Subcutaneous abdominal adipose tissue (tissue), 5 donors: ENCODE data around the gene SAMD4A.

Experiments
- H3K27ac ChIP-seq: one replicate; pipeline ENCODE4 v1.7.0; 2013; ENCODE audit warnings: low read depth, mild to moderate bottlenecking, inconsistent platforms, low read length, moderate library complexity
- H3K27me3 ChIP-seq, 5 donors: one replicate each; pipeline ENCODE4 v1.7.0; 2013; ENCODE audit warnings: low read length in 5 of 5, inconsistent platforms in 1 of 5; ENCODE audit not compliant: control insufficient read depth in 5 of 5, insufficient read depth in 4 of 5
- H3K36me3 ChIP-seq, 5 donors: one replicate each; pipeline ENCODE4 v1.7.0; 2013; ENCODE audit warnings: low read length in 5 of 5; ENCODE audit not compliant: control insufficient read depth in 5 of 5, insufficient read depth in 5 of 5
- H3K4me1 ChIP-seq, 5 donors: one replicate each; pipeline ENCODE4 v1.7.0; 2013; ENCODE audit warnings: low read length in 5 of 5, mild to moderate bottlenecking in 3 of 5, moderate library complexity in 1 of 5; ENCODE audit not compliant: control insufficient read depth in 5 of 5, insufficient read depth in 5 of 5
- H3K4me3 ChIP-seq, 5 donors: one replicate each; pipeline ENCODE4 v1.7.0; 2013; ENCODE audit warnings: low read length in 5 of 5, low read depth in 1 of 5
- H3K9ac ChIP-seq, 5 donors: one replicate each; pipeline ENCODE4 v1.7.0; 2013; ENCODE audit warnings: low read length in 5 of 5, mild to moderate bottlenecking in 4 of 5, moderate library complexity in 3 of 5
- H3K9me3 ChIP-seq, 5 donors: one replicate each; pipeline ENCODE4 v1.7.0; 2013; ENCODE audit warnings: low read length in 5 of 5; ENCODE audit not compliant: control insufficient read depth in 5 of 5
- donor health status: healthy.
- donor health status: healthy.
- donor health status: healthy.
- donor health status: healthy.
- donor health status: healthy.

Gene SAMD4A

GRCh38 chr14:54776361-54777001 is 209.6 kb downstream of the SAMD4A start:
- H3K9me3 ChIP-seq, result no peaks in the 10 kb centered on the region
- H3K9ac ChIP-seq, result no peak overlapping the region
- peaks cover 4 to 39% (median 22%) of the 10 kb centered on the region in 5 donors for H3K4me1 ChIP-seq
- H3K4me3 ChIP-seq, result no peak overlapping the region
- peaks cover 3 to 68% (median 37%) of the 10 kb centered on the region in 5 donors for H3K36me3 ChIP-seq
- no peak overlapping the region for H3K27ac ChIP-seq
- H3K27me3 ChIP-seq, result no peaks in the 10 kb centered on the region

GRCh38 chr14:54777395-54777794 is 210.5 kb downstream of the SAMD4A start:
- Histone ChIP-seq H3K27ac (no peak overlapping the region), H3K9ac (no peak overlapping the region), H3K36me3 (peaks cover 3 to 73% (median 41%) of the 10 kb centered on the region in 5 donors), H3K27me3 (no peaks in the 10 kb centered on the region), H3K4me1 (peaks cover 4 to 34% (median 19%) of the 10 kb centered on the region in 5 donors), H3K9me3 (no peaks in the 10 kb centered on the region), H3K4me3 (no peak overlapping the region)

- Histone ChIP-seq H3K9me3 (no peaks in the 10 kb centered on the region), H3K9ac (no peak overlapping the region), H3K4me1 (peaks cover 2 to 31% (median 12%) of the 10 kb centered on the region in 5 donors), H3K36me3 (peaks cover 3 to 86% (median 45%) of the 10 kb centered on the region in 5 donors), H3K4me3 (no peak overlapping the region), H3K27me3 (no peaks in the 10 kb centered on the region), H3K27ac (no peak overlapping the region)
Observed at GRCh38 chr14:54778618-54779345, 211.9 kb downstream of the SAMD4A start.

- H3K4me1 ChIP-seq, result peaks cover 2 to 28% (median 11%) of the 10 kb centered on the region in 5 donors
- no peak overlapping the region for H3K27ac ChIP-seq
- peaks cover 3 to 97% (median 57%) of the 10 kb centered on the region in 5 donors for H3K36me3 ChIP-seq
- H3K9ac ChIP-seq, result no peak overlapping the region
- H3K4me3 ChIP-seq, result no peak overlapping the region
- no peaks in the 10 kb centered on the region for H3K9me3 ChIP-seq
- no peaks in the 10 kb centered on the region for H3K27me3 ChIP-seq
Observed at GRCh38 chr14:54781080-54781479, 214.2 kb downstream of the SAMD4A start.

GRCh38 chr14:54781961-54782750 is 215.2 kb downstream of the SAMD4A start:
- Histone ChIP-seq H3K36me3 (peaks cover 0 to 97% (median 62%) of the 10 kb centered on the region in 5 donors), H3K27ac (no peak overlapping the region), H3K4me1 (peaks cover 2 to 19% (median 6%) of the 10 kb centered on the region in 5 donors)

GRCh38 chr14:54782751-54783659 is 216.1 kb downstream of the SAMD4A start:
- H3K36me3 ChIP-seq, result peaks cover 0 to 98% (median 69%) of the 10 kb centered on the region in 5 donors
- no peak overlapping the region for H3K9ac ChIP-seq
- no peak overlapping the region for H3K27ac ChIP-seq
- no peaks in the 10 kb centered on the region for H3K27me3 ChIP-seq
- peaks cover 2 to 18% (median 6%) of the 10 kb centered on the region in 5 donors for H3K4me1 ChIP-seq
- H3K9me3 ChIP-seq, result no peaks in the 10 kb centered on the region
- H3K4me3 ChIP-seq, result no peak overlapping the region

More at GRCh38 chr14:54781961-54782750, 215.2 kb downstream of the SAMD4A start:
- Histone ChIP-seq H3K27me3 (no peaks in the 10 kb centered on the region), H3K9ac (no peak overlapping the region), H3K4me3 (no peak overlapping the region), H3K9me3 (no peaks in the 10 kb centered on the region)

GRCh38 chr14:54783660-54784015 is 216.7 kb downstream of the SAMD4A start:
- Histone ChIP-seq H3K4me3 (no peak overlapping the region), H3K27me3 (no peaks in the 10 kb centered on the region), H3K9ac (no peak overlapping the region), H3K9me3 (no peaks in the 10 kb centered on the region), H3K36me3 (peaks cover 0 to 98% (median 71%) of the 10 kb centered on the region in 5 donors), H3K27ac (no peak overlapping the region), H3K4me1 (peaks cover 0 to 16% (median 6%) of the 10 kb centered on the region in 5 donors)

- H3K4me3 ChIP-seq, result no peak overlapping the region
- H3K27ac ChIP-seq, result no peak overlapping the region
- H3K9me3 ChIP-seq, result no peaks in the 10 kb centered on the region
- H3K4me1 ChIP-seq, result peaks cover 0 to 12% (median 6%) of the 10 kb centered on the region in 5 donors
- H3K27me3 ChIP-seq, result no peaks in the 10 kb centered on the region
- peaks cover 0 to 98% (median 75%) of the 10 kb centered on the region in 5 donors for H3K36me3 ChIP-seq
- H3K9ac ChIP-seq, result no peak overlapping the region
Observed at GRCh38 chr14:54784060-54784459, 217.1 kb downstream of the SAMD4A start.

- peaks cover 0 to 98% (median 76%) of the 10 kb centered on the region in 5 donors for H3K36me3 ChIP-seq
Observed at GRCh38 chr14:54784657-54785056, 217.7 kb downstream of the SAMD4A start.

More at GRCh38 chr14:54784657-54785056, 217.7 kb downstream of the SAMD4A start:
- no peak overlapping the region for H3K27ac ChIP-seq
- H3K9ac ChIP-seq, result no peak overlapping the region
- H3K27me3 ChIP-seq, result no peaks in the 10 kb centered on the region
- no peak overlapping the region for H3K4me3 ChIP-seq
- H3K4me1 ChIP-seq, result peaks cover 0 to 12% (median 6%) of the 10 kb centered on the region in 5 donors
- H3K9me3 ChIP-seq, result no peaks in the 10 kb centered on the region
